HG03196 (cell line): ENCODE measurements around the gene KLRF2.
"Not testable (repeated sequence)": the region's sequence is repeated elsewhere in the genome, so short reads cannot be mapped to it uniquely, and the experiment has no call there.

Experiments
- ATAC-seq: cut with Tn5 transposase; IDR thresholded peaks from one replicate; pipeline ENCODE4 v1.9.1; 2021; ENCODE audit not compliant: unreplicated experiment

KLRF2 gene

DNA sequence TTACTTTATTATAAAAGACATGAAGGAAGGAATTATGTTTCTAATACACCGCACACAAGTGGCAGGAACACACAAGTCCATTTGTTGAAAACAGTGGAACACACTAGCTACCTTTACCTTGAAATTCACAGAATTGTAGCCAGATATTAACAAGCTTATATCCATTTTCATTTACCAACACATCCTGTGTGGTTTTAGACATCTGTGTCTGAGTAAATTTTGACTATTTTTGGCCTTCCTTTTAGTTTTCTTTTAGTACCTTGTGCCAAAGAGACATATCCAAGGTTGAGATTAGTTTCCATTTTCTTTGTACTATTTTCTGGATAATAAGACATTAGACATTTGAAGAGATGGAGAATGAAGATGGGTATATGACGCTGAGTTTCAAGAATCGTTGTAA, at the start of gene KLRF2:
Gene KLRF2, plus strand, starts transcription at position 244 of the 400 bp plus-strand sequence. Its CDS starts 107 bp downstream, at position 351.
- ATAC-seq: no peak

GRCh38 chr12:9831720-9832119, 49.6 kb upstream of the KLRF2 start:
- no peak for ATAC-seq

GRCh38 chr12:9843407-9843806, 37.9 kb upstream of the KLRF2 start:
- ATAC-seq: no peak

DNA sequence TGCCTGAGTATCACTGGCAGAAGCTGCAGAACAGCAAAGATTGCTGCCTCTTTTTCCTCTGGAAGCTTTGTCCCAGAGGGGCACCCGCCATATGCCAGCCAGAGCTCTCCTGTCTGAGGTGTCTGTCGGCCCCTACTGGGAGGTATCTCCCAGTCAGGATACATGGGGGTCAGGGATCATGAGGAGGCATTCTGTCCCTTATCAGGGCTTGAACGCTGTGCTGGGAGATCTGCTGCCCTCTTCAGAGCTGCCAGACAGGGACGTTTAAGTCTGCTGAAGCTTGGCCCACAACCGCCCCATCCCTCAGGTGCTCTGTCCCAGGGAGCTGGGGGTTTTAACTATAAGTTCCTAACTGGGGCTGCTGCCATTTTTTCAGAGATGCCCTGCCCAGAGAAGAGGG, 32.4 kb upstream of the KLRF2 start:
- ATAC-seq: no peak

DNA sequence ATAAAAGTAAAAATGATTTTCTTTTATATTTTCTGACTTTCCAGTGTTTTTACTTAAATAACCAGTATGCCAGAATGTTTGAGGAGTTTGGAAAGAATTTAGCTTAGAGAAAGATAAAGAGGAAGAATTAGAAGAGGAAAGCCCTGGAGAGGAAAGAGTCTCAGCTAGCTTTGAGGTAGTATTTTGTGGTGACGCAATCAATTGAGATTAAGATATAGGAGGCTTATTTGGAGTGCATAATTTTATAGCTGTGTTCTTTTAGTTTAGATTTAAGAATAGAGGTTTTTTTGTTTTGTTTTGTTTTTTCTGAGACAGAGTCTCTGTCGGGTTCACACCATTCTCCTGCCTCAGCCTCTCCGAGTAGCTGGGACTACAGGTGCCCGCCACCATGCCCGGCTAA, 30.2 kb upstream of the KLRF2 start:
- no peak for ATAC-seq

GRCh38 chr12:9851927-9852326, 29.4 kb upstream of the KLRF2 start:
- ATAC-seq: no peak

DNA sequence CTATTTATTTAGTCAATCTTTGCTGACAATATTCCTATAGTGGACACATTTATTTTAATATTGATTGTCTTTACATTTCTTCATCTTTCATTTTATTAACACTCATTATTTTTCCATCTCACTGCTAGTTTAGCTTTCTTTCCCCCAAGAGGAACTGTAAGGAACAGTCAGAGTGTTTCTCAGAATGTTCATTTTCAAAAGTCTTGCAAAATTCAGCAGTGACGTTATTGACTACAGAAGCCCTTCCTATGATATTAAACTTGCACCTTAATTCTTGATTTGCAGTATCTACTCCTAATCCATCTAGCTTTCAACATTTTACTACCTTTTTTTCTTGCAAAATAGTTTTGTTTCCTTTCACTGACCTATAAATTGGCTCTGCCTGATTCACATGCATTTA, 25.1 kb upstream of the KLRF2 start:
- ATAC-seq: no peak

- no peak for ATAC-seq
These were observed 24.4 kb upstream of the KLRF2 start for GRCh38 chr12:9856894-9857293.

DNA sequence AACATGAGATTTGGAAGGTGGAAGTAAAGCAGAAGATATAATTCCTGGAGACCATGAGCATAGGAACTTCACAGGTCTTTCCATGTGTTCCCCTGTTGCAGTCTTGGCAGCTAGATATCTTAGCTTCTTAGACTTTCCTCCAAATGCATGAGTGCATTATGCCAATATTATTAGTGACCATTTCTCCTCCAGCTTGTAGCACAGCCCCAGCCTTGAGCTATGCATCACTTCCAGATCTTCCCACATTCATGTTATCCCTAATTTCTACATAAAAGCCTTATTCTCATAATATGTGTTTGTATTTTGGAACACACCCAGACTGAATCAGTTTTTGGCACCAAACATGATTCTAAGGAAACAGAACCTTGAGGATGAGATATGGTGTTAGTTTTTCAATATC, 23.2 kb upstream of the KLRF2 start:
- ATAC-seq: no peak

- no peak for ATAC-seq
These were observed 16.2 kb upstream of the KLRF2 start for GRCh38 chr12:9864913-9865675.

DNA sequence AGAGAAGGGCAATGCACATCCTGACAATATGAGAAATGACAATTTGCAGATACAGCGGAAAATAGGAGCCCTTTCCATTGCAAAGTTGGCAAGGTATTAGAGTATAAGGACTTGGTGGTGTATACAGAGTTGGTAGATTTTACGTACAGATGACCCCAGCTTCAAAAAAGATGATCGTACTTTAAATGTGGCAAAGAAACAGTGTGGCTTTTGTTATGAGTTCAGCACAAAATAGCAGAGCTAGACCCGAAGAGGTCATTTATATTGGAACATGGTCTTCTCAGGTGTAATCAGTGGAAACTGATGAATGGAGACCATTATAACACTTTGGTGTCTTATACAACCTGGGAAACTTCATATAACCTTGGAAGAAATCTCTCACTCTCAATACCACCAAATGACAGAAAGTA, 14.4 kb upstream of the KLRF2 start:
- ATAC-seq: no peak

GRCh38 chr12:9867531-9867930, 13.8 kb upstream of the KLRF2 start:
- ATAC-seq: no peak

DNA sequence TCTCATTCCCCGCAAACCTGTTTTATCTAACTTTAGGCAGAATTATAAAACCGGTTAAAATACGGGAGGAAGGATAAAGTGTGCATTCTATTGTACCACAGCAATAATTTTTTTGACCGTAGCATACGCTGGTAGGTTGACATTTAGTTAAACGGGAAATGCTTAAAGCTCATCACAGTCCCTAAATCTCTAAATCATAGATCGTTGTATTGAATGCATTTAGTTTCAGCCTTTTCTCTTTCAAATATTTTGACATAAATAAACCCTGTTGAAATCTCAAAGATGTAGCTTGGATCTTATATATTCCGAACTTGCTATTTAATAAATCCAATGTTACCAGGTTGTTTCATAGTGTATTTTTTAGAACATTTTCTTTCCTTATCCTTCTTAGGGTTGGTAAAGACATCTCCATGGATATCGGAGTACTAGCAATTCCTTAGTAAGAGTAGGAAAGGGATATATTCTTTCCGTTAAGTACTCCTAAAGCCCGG, 12.9 kb upstream of the KLRF2 start:
- ATAC-seq: no peak

DNA sequence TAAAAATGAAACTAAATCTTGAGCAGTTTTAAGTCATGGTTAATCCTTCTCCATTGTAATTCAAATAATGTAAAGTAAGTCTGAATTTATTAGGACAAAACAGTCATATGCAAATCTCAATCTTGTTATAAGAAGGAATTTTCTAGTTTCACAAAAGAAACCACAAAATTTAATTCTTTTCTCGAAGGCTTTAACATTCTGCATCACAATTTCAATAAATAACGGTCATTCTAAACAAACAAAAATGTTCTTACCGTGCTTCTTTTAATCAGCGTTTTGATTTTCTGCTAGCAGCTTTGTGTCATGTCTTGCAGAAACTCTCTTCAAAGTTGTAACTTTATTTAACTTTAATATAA, 12.4 kb upstream of the KLRF2 start:
- ATAC-seq: no peak

DNA sequence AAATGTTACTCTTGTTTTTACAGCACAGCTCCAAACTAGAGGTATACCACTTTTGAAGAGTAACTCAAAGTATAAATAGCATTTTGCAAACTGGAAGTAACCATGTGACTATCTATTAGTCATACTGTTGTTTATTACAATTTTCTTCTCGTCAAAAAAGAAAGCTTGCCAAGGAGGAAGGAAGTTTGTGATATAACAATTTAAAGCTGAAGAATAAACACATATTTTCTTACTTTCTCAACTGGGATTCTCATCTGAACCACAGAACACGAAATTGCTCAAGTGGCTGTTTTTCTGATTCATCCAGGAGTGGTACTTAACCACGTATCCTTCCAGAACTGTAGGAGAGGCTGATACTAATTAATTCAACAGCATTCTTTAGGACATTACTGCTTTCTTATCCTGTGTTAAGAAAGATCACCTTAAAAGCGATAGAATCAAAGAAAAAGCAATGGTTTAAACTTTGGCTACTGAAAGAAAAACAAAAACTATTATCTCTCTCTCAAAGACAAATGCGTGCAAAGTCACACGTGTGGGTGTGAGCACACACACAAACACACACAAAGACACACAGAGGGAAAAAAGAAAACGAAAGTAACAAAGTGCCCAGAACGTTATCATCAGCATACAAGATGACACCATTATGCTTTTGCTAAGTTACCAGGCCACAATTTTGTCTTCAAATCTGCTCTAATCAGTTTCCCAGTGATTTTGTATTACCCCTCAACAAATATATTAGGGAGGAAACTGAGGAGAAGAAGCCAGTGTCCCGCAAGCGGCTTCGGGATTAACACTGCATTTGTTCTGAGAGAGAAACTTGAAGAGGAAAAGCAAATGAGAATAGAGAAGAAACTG, 11.8 kb upstream of the KLRF2 start, which contains the start of gene CLEC2B:
Gene CLEC2B, minus strand, starts transcription at position 48 of the 855 bp plus-strand sequence.
- ATAC-seq: no peak

DNA sequence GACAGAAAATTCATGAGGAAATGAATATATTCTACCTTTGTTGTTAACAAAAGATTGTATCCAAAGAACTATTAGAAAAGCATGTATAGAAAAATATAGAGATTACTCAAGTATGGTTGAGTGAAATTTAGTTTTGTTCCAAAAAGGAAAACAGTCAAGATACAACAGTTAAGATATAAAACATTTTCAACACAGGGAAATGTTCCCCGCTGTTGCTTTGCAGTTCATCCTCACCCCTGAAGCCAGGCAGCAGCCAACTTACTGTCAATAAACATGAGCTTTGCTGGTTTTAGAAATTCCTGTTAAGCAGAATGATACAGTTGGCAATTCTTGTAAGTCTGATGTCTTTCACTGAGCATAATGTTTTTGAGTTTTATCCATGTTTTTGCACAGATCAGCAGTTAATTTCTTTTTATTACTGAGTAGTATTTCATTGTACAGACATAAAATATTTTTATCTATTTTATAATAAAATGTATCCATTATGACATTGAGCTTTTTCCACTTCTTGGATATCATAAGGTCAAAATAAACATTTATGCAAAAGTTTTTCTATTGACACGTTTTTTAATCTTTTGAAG, 10.9 kb upstream of the KLRF2 start:
- ATAC-seq: no peak

GRCh38 chr12:9872162-9872561, 9.1 kb upstream of the KLRF2 start:
- no peak for ATAC-seq

- ATAC-seq: no peak
These were observed 8.5 kb upstream of the KLRF2 start for GRCh38 chr12:9872742-9873141.

- not testable (repeated sequence) for ATAC-seq
These were observed 5.2 kb upstream of the KLRF2 start for GRCh38 chr12:9876120-9876519.

- ATAC-seq: no peak
These were observed 684 bp upstream of the KLRF2 start for GRCh38 chr12:9880532-9881078.

DNA sequence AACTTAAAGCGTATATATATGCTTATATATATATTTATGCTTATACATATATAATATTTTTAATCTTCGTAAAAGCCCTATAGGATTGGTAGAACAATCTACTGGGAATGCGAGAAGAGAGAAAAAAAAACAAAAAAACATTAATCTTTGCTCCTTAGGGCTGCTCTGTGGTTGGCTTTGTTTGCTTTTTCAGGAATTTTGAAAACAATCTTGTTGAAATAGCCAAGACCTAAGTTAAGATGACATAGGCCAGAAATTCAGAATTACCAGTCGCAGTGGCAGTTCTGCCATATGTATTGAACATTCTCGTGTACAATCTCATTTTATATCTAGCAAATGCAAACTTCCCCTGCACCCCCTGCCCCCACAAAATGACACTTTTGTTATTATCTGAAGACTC, 699 bp downstream of the KLRF2 start:
- ATAC-seq: no peak
